A549 (cell line): ENCODE results near the gene SLC7A8. TPM values are rescaled to one million over a fixed set of nuclear protein-coding genes. Genes with fewer than 3 reads are reported as not detected.

ENCODE experiments used
- ATAC-seq, 2 experiments: fragments of 200-7000 bp in 1 of 2; fragments of >200 bp in 1 of 2; cut with Nextera tagmentation in 1 of 2; cut with Tn5 transposase in 1 of 2; 3 replicates each; pipeline versions ENCODE4 v1.8.0 to v1.9.1; 2018 to 2020; ENCODE audit warnings: mild to moderate bottlenecking in 1 of 2, moderate library complexity in 1 of 2
- CTCF ChIA-PET: fragments of 300-600 bp; sonication (Branson Sonifier 250); formaldehyde crosslinking; extraction: SDS; loops from one replicate; lab custom pipeline; 2021; ENCODE audit warnings: antibody characterized with exemption, inconsistent platforms; lab: Yijun Ruan, JAX
- POLR2A ChIA-PET: fragments of 350-600 bp; formaldehyde crosslinking; extraction: SDS; loops from one replicate; lab custom pipeline; 2021; ENCODE audit warnings: antibody characterized with exemption, inconsistent platforms; lab: Yijun Ruan, JAX
- DNase-seq, 2 experiments: peaks; one replicate each; pipeline versions ENCODE4 v3.0.0 to v3.0.0-alpha.2; 2011 to 2016; ENCODE audit warnings: low read depth in 1 of 2, low spot score in 1 of 2
- FAIRE-seq: peaks from 2 replicates; lab custom pipeline; 2011; peaks lifted over from hg19 to GRCh38; lab: Jason Lieb, UNC
- H3K27ac ChIP-seq, 2 experiments: fragments of >200 bp; sonication (Bioruptor Twin); formaldehyde crosslinking; 3 replicates each; pipeline ENCODE4 v1.5.1; 2016 to 2017
- H3K4me1 ChIP-seq: fragments of >200 bp; sonication (Bioruptor Twin); formaldehyde crosslinking; 3 replicates; pipeline ENCODE4 v1.6.1; 2016
- H3K4me2 ChIP-seq: fragments of >200 bp; sonication (Bioruptor Twin); formaldehyde crosslinking; 3 replicates; pipeline ENCODE4 v1.6.1; 2016
- H3K4me3 ChIP-seq: fragments of >200 bp; sonication (Bioruptor Twin); formaldehyde crosslinking; 3 replicates; pipeline ENCODE4 v1.5.1; 2016
- H3K9me3 ChIP-seq: fragments of >200 bp; sonication (Bioruptor Twin); formaldehyde crosslinking; 3 replicates; pipeline ENCODE4 v1.6.1; 2016
- BHLHE40 ChIP-seq: IDR thresholded peaks from 2 replicates; pipeline ENCODE4 v1.6.1; 2012; ENCODE audit warnings: low read depth, low read length, inconsistent platforms
- CHD2 ChIP-seq: fragments of 150-350 bp; IDR thresholded peaks from 2 replicates; pipeline ENCODE4 v1.6.1; 2014; ENCODE audit warnings: low read length; ENCODE audit not compliant: partially characterized antibody
- CHD4 ChIP-seq: fragments of 200-600 bp; sonication (generic); IDR thresholded peaks from 2 replicates; pipeline ENCODE4 v1.6.1; 2016; ENCODE audit warnings: antibody characterized with exemption, mild to moderate bottlenecking, borderline replicate concordance
- EHF ChIP-seq: fragments of 250-450 bp; sonication (Bioruptor Pico); IDR thresholded peaks from 2 replicates; pipeline ENCODE4 v1.5.0; 2020; ENCODE audit warnings: mild to moderate bottlenecking
- EP300 ChIP-seq, 2 experiments: fragments of >200 bp; sonication (Bioruptor Twin); formaldehyde crosslinking; IDR thresholded peaks; 2 replicates in 1 of 2; 3 replicates in 1 of 2; pipeline ENCODE4 v1.6.1; 2016 to 2017
- FOSB ChIP-seq: fragments of 250-450 bp; sonication (Bioruptor Pico); IDR thresholded peaks from 2 replicates; pipeline ENCODE4 v1.5.0; 2020; ENCODE audit warnings: mild to moderate bottlenecking, moderate library complexity
- FOSL2 ChIP-seq, 2 experiments: fragments of 450-650 bp in 1 of 2; fragments of >200 bp in 1 of 2; sonication (Bioruptor Twin) in 1 of 2; formaldehyde crosslinking; IDR thresholded peaks; 2 replicates each; pipeline versions ENCODE4 v1.5.0 to v1.6.1; 2016 to 2020; ENCODE audit warnings: mild to moderate bottlenecking in 1 of 2, moderate library complexity in 1 of 2
- GATA3 ChIP-seq: IDR thresholded peaks from 2 replicates; pipeline ENCODE4 v1.6.1; 2012; ENCODE audit warnings: borderline replicate concordance
- HDAC2 ChIP-seq: fragments of 200-600 bp; sonication (generic); IDR thresholded peaks from 2 replicates; pipeline ENCODE4 v1.6.1; 2016
- HEYL ChIP-seq: fragments of 250-450 bp; sonication (Bioruptor Pico); IDR thresholded peaks from 2 replicates; pipeline ENCODE4 v1.8.0; 2021; ENCODE audit warnings: mild to moderate bottlenecking, moderate library complexity
- JUN ChIP-seq, 2 experiments: fragments of >200 bp; sonication (Bioruptor Twin); formaldehyde crosslinking; IDR thresholded peaks; 2 replicates in 1 of 2; 3 replicates in 1 of 2; pipeline ENCODE4 v1.6.1; 2016 to 2017
- JUNB ChIP-seq: fragments of >200 bp; sonication (Bioruptor Twin); formaldehyde crosslinking; IDR thresholded peaks from 2 replicates; pipeline ENCODE4 v1.6.1; 2016
- KDM5A ChIP-seq: fragments of 200-600 bp; sonication (generic); IDR thresholded peaks from 2 replicates; pipeline ENCODE4 v1.6.1; 2016; ENCODE audit warnings: antibody characterized with exemption, mild to moderate bottlenecking
- MYC ChIP-seq: IDR thresholded peaks from 2 replicates; pipeline ENCODE4 v1.6.1; 2012; ENCODE audit warnings: mild to moderate bottlenecking, inconsistent platforms, low read length, improper control_type of control experiment, borderline replicate concordance
- NFE2L2 ChIP-seq: fragments of 150-350 bp; conservative IDR thresholded peaks from 2 replicates; pipeline ENCODE4 v1.6.1; 2014; ENCODE audit warnings: low read length
- NR3C1 ChIP-seq: fragments of >200 bp; sonication (Bioruptor Twin); formaldehyde crosslinking; IDR thresholded peaks from 3 replicates; pipeline ENCODE4 v1.6.1; 2017
- POLR2AphosphoS2 ChIP-seq: conservative IDR thresholded peaks from 2 replicates; pipeline ENCODE4 v1.6.1; 2012; ENCODE audit warnings: low read length, improper control_type of control experiment, inconsistent platforms
- RCOR1 ChIP-seq: fragments of 150-350 bp; IDR thresholded peaks from 2 replicates; pipeline ENCODE4 v1.6.1; 2014; ENCODE audit warnings: antibody characterized with exemption, low read length, low read depth
- RNF2 ChIP-seq: fragments of 200-600 bp; sonication (generic); IDR thresholded peaks from 2 replicates; pipeline ENCODE4 v1.6.1; 2016; ENCODE audit warnings: low read depth, mild to moderate bottlenecking, antibody characterized with exemption, moderate library complexity, borderline replicate concordance
- TP53 ChIP-seq: fragments of 250-450 bp; sonication (Bioruptor Pico); IDR thresholded peaks from 2 replicates; pipeline ENCODE4 v1.5.0; 2021; ENCODE audit warnings: mild to moderate bottlenecking, moderate library complexity
- WGBS: methylation state at CpG from one replicate; pipeline ENCODE4 v1.1.6; 2017; ENCODE audit errors: missing lambda C conversion rate; 5-methylcytosine and 5-hydroxymethylcytosine counted together
- polyA plus RNA-seq, 4 experiments: library from polyadenylated mRNA; depleted of rRNA in 3 of 4; stranded (reverse); fragments of >200 nt; fragmentation: RNase III in 1 of 4; extraction: RNeasy Plus Mini Kit Qiagen cat#74134 plus additional on column Dnase treatment in 1 of 4; gene quantifications; 2 replicates in 3 of 4; 3 replicates in 1 of 4; pipeline ENCODE4 v1.2.3, GENCODE V29; 2011 to 2017
- TF ChIP-seq, protein P1 (sequence below): fragments of >200 bp; sonication (Bioruptor Twin); formaldehyde crosslinking; IDR thresholded peaks from 3 replicates; pipeline ENCODE4 v1.5.1; 2016
- TF ChIP-seq, protein P2 (sequence below): fragments of >200 bp; sonication (Bioruptor Twin); formaldehyde crosslinking; IDR thresholded peaks from 2 replicates; pipeline ENCODE4 v1.6.1; 2016
- TF ChIP-seq, protein P3 (sequence below): IDR thresholded peaks from 2 replicates; pipeline ENCODE4 v1.6.1; 2012
- TF ChIP-seq, protein P4 (sequence below): fragments of 150-350 bp; IDR thresholded peaks from 2 replicates; pipeline ENCODE4 v1.6.1; 2014; ENCODE audit warnings: low read depth, mild to moderate bottlenecking, low read length

Gene SLC7A8
- polyA plus RNA-seq, 2 of the 4 experiments (the other 2 are of a cell fraction): 0.28 to 0.35 TPM

DNA sequence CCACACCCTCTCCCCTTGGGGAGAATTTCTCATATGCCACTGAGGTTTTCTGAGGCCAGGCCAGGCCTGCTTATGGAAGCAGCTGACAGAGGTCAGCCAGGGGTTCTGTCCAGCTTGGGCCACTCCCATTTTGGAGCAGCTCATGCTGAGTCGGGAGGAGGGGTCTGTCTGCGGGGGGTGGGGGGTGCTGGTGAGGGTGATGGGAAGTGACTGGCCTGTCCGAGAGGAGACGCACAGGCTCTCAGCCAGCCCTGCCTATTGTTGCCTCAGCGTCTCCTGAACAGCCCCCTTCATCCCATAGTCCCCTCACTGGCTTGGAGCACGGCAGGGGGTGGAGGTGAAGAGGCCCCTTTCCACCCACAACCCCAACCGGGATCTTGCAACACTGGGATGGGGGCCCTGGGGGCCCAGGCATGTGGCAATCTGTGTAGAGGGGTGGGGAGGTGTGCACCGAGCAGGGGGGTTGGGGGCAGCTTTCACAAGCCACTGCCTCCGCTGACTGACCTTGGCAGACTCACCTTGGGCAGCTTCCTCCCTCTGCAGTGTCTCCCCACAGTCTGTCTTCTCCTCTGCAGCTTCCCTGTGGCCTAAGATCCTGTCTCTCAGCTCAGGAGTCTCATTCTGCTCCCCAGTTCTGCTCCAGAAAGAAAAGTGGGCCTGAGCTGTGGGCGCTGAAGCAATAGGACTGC lies 69.9 kb downstream of the SLC7A8 start (continued):
- TF ChIP-seq RNF2 (no peak), RCOR1 (no peak), CHD4 (no peak)
- TF ChIP-seq, protein P1, sequence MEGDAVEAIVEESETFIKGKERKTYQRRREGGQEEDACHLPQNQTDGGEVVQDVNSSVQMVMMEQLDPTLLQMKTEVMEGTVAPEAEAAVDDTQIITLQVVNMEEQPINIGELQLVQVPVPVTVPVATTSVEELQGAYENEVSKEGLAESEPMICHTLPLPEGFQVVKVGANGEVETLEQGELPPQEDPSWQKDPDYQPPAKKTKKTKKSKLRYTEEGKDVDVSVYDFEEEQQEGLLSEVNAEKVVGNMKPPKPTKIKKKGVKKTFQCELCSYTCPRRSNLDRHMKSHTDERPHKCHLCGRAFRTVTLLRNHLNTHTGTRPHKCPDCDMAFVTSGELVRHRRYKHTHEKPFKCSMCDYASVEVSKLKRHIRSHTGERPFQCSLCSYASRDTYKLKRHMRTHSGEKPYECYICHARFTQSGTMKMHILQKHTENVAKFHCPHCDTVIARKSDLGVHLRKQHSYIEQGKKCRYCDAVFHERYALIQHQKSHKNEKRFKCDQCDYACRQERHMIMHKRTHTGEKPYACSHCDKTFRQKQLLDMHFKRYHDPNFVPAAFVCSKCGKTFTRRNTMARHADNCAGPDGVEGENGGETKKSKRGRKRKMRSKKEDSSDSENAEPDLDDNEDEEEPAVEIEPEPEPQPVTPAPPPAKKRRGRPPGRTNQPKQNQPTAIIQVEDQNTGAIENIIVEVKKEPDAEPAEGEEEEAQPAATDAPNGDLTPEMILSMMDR: no peak

DNA sequence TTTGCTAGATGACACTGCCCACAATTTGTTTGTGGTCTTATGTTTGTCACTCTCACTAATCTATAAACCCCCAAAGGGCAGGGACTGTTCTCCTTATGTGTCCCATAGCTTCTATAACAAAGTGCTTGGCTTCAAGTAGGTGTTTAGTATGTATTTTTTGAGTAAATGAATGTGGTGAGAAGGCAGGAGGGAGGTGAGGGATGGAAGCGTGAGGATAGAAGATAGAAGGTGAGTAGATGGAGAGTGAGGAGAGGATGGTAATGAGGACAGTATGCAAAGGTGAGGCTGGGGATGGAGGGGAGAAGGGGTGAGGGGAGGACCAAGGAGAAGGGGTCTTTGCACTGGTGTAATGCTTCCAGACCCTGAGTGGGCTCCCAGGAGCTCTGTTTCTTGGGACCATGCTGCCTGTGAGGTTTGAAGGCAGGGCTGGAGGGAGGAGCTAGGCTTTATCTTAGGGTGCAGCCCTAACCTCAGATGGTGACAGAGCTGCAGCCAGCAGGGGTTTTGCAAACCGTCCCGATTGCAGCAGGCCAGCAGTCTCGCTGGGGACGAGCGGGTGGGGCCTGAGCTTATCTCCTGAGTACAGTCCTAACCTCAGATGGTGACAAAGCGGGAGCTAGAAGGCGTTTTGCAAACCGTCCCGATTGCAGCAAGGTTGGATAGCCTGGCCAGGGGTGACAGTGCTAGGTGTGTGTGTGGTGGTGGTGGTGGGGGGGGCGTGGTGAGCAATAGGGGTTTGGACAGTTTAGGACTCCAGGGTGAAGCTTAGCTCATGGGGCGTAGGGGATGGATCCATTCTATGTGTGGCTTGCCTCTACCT lies 70.9 kb downstream of the SLC7A8 start:
- no peak for ATAC-seq
- POLR2A ChIA-PET: interaction anchor here (1.1 kb wide), 1 partner anchor 18 kb away, joined by 3 read pairs; the partner anchor contains the start of genes ACIN1 and C14orf119
- no peak overlapping the region for H3K4me2 ChIP-seq

DNA sequence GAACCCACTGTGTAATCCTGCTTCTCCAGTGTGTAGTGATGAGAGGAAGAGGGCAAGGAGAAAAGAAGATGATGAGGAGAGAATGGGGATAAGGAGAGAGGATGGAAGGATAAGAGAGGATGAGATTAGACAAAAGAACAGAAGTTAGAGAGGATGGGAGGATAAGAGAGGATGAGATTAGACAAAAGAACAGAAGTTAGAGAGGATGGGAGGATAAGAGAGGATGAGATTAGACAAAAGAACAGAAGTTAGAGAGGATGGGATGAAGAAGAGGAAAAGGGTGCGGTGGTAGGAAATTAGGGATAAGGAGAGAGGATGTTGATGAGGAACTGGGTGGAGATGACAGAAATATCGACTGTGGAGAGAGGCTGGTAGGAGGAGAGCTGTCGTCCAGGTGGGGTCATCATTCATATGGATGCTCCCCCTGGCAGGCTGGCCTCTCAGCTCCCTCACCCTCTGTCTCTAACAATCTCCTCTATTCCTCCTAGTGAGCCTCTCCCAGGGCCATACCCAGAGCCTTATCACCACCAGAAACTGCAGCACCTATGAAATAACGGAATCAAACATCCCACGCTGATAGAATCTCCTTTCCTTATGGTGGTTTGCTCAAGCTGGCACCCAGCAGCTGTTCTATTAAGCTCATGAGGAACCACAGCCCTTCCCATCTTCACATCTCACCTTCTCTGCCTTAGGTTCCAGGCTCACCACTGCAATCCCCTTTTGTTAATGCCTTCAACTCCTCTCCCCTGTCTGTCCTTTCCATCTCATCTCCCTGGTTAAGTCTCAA lies 72.7 kb downstream of the SLC7A8 start:
- ATAC-seq (no peak), FAIRE-seq (no peak), DNase-seq (no peak)
- no peak overlapping the region for H3K4me2 ChIP-seq
- peaks cover 24% of the 10 kb centered on the region for H3K4me1 ChIP-seq
- no peak overlapping the region for H3K27ac ChIP-seq
- 31% methylated on average over 5 of the region's 5 CpGs for WGBS
- ChIA-PET POLR2A (interaction anchor here (0.9 kb wide), 1 partner anchor 16 kb away, joined by 4 read pairs; the partner anchor contains the start of gene ACIN1), CTCF (interaction anchor here (0.6 to 24.2 kb wide), 15 partner anchors 10 to 215 kb away, joined by 3 to 848 read pairs (median 17); partner anchors contain the start of genes ACIN1, C14orf119, CDH24 and SLC7A8)
- H3K4me3 ChIP-seq: no peak overlapping the region
- no peaks in the 10 kb centered on the region for H3K9me3 ChIP-seq
- TF ChIP-seq, protein P2, sequence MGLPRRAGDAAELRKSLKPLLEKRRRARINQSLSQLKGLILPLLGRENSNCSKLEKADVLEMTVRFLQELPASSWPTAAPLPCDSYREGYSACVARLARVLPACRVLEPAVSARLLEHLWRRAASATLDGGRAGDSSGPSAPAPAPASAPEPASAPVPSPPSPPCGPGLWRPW: no peak
- TF ChIP-seq TP53 (CRISPR knock-in tag) (no peak), FOSB (CRISPR knock-in tag) (no peak), RCOR1 (no peak), NFE2L2 (no peak), MYC (no peak), CHD2 (no peak), EP300 (IDR thresholded peaks at IDR 0.05) (no peak), BHLHE40 (no peak), HDAC2 (no peak), EHF (CRISPR knock-in tag) (no peak), NR3C1 (no peak), GATA3 (no peak), KDM5A (no peak), FOSL2 (IDR thresholded peaks at IDR 0.05) (no peak), FOSL2 (CRISPR knock-in tag; IDR thresholded peaks at IDR 0.05) (no peak)
- TF ChIP-seq, protein P1: no peak

More for the DNA sequence above, 70.9 kb downstream of the SLC7A8 start:
- H3K4me1 ChIP-seq: peaks cover 26% of the 10 kb centered on the region
- FAIRE-seq (no peak), DNase-seq (no peak)
- H3K9me3 ChIP-seq: no peaks in the 10 kb centered on the region
- CTCF ChIA-PET: interaction anchor here (1.2 to 24.2 kb wide), 10 partner anchors 8 to 213 kb away, joined by 3 to 848 read pairs (median 28); partner anchors contain the start of genes ACIN1, C14orf119 and SLC7A8
- H3K4me3 ChIP-seq: no peak overlapping the region
- TF ChIP-seq POLR2AphosphoS2: no peak
- no peak for TF ChIP-seq HDAC2
- no peak for TF ChIP-seq HEYL (CRISPR knock-in tag)
- TF ChIP-seq JUNB: no peak
- TF ChIP-seq, protein P3, sequence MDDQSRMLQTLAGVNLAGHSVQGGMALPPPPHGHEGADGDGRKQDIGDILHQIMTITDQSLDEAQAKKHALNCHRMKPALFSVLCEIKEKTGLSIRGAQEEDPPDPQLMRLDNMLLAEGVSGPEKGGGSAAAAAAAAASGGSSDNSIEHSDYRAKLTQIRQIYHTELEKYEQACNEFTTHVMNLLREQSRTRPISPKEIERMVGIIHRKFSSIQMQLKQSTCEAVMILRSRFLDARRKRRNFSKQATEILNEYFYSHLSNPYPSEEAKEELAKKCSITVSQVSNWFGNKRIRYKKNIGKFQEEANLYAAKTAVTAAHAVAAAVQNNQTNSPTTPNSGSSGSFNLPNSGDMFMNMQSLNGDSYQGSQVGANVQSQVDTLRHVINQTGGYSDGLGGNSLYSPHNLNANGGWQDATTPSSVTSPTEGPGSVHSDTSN: no peak
- TF ChIP-seq, protein P4, sequence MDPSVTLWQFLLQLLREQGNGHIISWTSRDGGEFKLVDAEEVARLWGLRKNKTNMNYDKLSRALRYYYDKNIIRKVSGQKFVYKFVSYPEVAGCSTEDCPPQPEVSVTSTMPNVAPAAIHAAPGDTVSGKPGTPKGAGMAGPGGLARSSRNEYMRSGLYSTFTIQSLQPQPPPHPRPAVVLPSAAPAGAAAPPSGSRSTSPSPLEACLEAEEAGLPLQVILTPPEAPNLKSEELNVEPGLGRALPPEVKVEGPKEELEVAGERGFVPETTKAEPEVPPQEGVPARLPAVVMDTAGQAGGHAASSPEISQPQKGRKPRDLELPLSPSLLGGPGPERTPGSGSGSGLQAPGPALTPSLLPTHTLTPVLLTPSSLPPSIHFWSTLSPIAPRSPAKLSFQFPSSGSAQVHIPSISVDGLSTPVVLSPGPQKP: no peak
- TF ChIP-seq, protein P2: no peak
- TF ChIP-seq JUN (IDR thresholded peaks at IDR 0.05): no peak
- no peak for TF ChIP-seq KDM5A
- TF ChIP-seq, all 56 proteins: peak for 0
- H3K27ac ChIP-seq: no peak overlapping the region
- 73% methylated on average over 12 of the region's 12 CpGs for WGBS
